Vagina (tissue), 2 donors: ENCODE data around the gene CDK5RAP3. TPM values are rescaled to one million over a fixed set of nuclear protein-coding genes. Genes with fewer than 3 reads are reported as not detected.

ENCODE experiments used
- DNase-seq, 2 donors: peaks; one replicate each; pipeline ENCODE4 v3.0.0-alpha.2; 2017; ENCODE audit errors: extremely low spot score in 2 of 2
- H3K27ac ChIP-seq: fragments of 200-600 bp; sonication (generic); one replicate; pipeline ENCODE4 v1.5.1; 2019
- H3K27me3 ChIP-seq: fragments of 200-600 bp; sonication (generic); one replicate; pipeline ENCODE4 v1.5.1; 2019
- H3K36me3 ChIP-seq, 2 donors: fragments of 200-600 bp; sonication (generic); one replicate each; pipeline ENCODE4 v1.5.1; 2017 to 2019
- H3K4me1 ChIP-seq: fragments of 200-600 bp; sonication (generic); one replicate; pipeline ENCODE4 v1.5.1; 2019
- H3K4me3 ChIP-seq, 2 donors: fragments of 200-600 bp; sonication (generic); 1 replicate in 1 of 2; 2 replicates in 1 of 2; pipeline ENCODE4 v1.5.1; 2016 to 2019
- H3K9me3 ChIP-seq: fragments of 200-600 bp; sonication (generic); one replicate; pipeline ENCODE4 v1.5.1; 2019
- POLR2A ChIP-seq, 2 donors: fragments of 450-650 bp; IDR thresholded peaks; one replicate each; pipeline ENCODE4 v1.6.1; 2017; ENCODE audit warnings: antibody characterized with exemption in 2 of 2, mild to moderate bottlenecking in 2 of 2, moderate library complexity in 2 of 2
- POLR2AphosphoS5 ChIP-seq, 2 donors: sonication (generic); formaldehyde crosslinking; IDR thresholded peaks; one replicate each; pipeline ENCODE4 v1.9.0; 2017; ENCODE audit warnings: antibody characterized with exemption in 2 of 2, mild to moderate bottlenecking in 2 of 2, low read depth in 1 of 2; ENCODE audit not compliant: insufficient read depth in 1 of 2
- intact Hi-C: fragments of 100-400 bp; cut with DNase I; formaldehyde crosslinking; loops from one replicate; pipeline ENCODE4 v1.15.1; 2023
- total RNA-seq: library from RNA; depleted of rRNA; stranded (reverse); fragments of >200 nt; gene quantifications from one replicate; pipeline ENCODE4 v1.2.3, GENCODE V29; 2016
- TF ChIP-seq, protein P1 (sequence below), 3 experiments: fragments of 450-650 bp in 2 of 3; fragments of 200-600 bp in 1 of 3; sonication (generic) in 1 of 3; IDR thresholded peaks; one replicate each; pipeline ENCODE4 v1.5.1; 2017 to 2019; ENCODE audit warnings: antibody characterized with exemption in 3 of 3, mild to moderate bottlenecking in 2 of 3, moderate library complexity in 2 of 3

Gene CDK5RAP3
- total RNA-seq, 1 donor from 2014 or later = 144 TPM

DNA sequence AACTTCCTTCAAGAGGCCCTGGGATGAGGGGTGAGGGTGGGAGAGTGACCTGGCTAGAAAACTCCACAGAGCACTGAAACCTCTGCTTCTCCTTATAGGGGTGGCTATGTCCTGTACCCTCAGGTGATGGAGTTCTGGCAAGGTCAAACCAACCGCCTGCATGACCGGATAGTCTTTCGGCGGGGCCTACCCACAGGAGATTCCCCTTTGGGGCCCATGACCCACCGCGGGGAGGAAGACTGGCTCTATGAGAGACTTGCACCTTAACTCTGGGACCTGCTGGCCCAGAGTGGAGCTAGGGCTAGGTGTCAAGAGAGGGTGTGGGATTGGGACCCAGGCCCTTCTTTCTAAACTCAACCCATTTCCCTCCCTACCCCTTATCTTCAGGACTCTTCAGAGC, 24.4 kb upstream of the CDK5RAP3 start:
- no peak for TF ChIP-seq POLR2A (IDR thresholded peaks at IDR 0.05)
- no peak for TF ChIP-seq POLR2AphosphoS5 (IDR thresholded peaks at IDR 0.05; ENCODE audit: insufficient read depth in 1 of 2, low read depth in 1 of 2)
- TF ChIP-seq, protein P1, sequence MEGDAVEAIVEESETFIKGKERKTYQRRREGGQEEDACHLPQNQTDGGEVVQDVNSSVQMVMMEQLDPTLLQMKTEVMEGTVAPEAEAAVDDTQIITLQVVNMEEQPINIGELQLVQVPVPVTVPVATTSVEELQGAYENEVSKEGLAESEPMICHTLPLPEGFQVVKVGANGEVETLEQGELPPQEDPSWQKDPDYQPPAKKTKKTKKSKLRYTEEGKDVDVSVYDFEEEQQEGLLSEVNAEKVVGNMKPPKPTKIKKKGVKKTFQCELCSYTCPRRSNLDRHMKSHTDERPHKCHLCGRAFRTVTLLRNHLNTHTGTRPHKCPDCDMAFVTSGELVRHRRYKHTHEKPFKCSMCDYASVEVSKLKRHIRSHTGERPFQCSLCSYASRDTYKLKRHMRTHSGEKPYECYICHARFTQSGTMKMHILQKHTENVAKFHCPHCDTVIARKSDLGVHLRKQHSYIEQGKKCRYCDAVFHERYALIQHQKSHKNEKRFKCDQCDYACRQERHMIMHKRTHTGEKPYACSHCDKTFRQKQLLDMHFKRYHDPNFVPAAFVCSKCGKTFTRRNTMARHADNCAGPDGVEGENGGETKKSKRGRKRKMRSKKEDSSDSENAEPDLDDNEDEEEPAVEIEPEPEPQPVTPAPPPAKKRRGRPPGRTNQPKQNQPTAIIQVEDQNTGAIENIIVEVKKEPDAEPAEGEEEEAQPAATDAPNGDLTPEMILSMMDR (IDR thresholded peaks at IDR 0.05) = no peak
- intact Hi-C loops = loop anchor here (10.0 kb wide), 2 partner anchors 52 to 78 kb away; partner anchors contain the start of gene SP2
- peaks cover 27% of the 10 kb centered on the region for H3K4me1 ChIP-seq
- no peak overlapping the region for H3K27ac ChIP-seq
- H3K27me3 ChIP-seq = no peaks in the 10 kb centered on the region
- no peak for DNase-seq
- H3K9me3 ChIP-seq = no peaks in the 10 kb centered on the region
- peaks cover 0 to 10% of the 10 kb centered on the region in 2 donors for H3K36me3 ChIP-seq
- no peak overlapping the region for H3K4me3 ChIP-seq

DNA sequence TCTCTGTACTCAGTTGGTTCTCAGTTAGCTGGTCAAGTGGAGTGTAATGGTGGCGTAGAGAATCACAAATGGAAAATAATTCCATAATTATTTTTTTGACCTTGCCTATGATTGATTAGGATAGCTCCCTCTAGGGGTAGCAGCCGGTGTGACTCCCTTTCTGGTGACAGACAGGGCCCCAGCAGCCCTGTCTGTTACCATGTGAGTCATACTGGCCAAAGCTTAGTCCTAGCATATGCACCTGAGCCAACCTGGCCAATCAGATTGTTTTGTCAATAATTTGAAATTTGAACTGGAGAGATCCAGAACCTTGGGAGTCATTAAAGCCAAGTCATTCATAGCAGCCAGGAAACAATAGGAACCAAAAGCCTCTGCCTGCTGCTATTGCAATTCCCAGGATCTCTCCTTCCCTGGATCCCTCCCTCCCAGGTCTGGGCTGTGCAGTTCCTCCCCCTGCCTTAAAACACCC, 23.9 kb upstream of the CDK5RAP3 start:
- H3K27ac ChIP-seq = no peak overlapping the region
- H3K27me3 ChIP-seq = no peaks in the 10 kb centered on the region
- peaks cover 23% of the 10 kb centered on the region for H3K4me1 ChIP-seq
- TF ChIP-seq POLR2A (IDR thresholded peaks at IDR 0.05) (no peak), POLR2AphosphoS5 (IDR thresholded peaks at IDR 0.05; ENCODE audit: insufficient read depth in 1 of 2, low read depth in 1 of 2) (peak in 1 of 2 donors; percentile 78)
- TF ChIP-seq, protein P1 (IDR thresholded peaks at IDR 0.05) = peak; percentile 8 to 65 (median 32)
- intact Hi-C loops = loop anchor here (10.0 kb wide), 2 partner anchors 52 to 78 kb away; partner anchors contain the start of gene SP2
- H3K9me3 ChIP-seq = no peaks in the 10 kb centered on the region
- H3K4me3 ChIP-seq = no peak overlapping the region
- DNase-seq = no peak
- H3K36me3 ChIP-seq = peaks cover 0 to 10% of the 10 kb centered on the region in 2 donors

DNA sequence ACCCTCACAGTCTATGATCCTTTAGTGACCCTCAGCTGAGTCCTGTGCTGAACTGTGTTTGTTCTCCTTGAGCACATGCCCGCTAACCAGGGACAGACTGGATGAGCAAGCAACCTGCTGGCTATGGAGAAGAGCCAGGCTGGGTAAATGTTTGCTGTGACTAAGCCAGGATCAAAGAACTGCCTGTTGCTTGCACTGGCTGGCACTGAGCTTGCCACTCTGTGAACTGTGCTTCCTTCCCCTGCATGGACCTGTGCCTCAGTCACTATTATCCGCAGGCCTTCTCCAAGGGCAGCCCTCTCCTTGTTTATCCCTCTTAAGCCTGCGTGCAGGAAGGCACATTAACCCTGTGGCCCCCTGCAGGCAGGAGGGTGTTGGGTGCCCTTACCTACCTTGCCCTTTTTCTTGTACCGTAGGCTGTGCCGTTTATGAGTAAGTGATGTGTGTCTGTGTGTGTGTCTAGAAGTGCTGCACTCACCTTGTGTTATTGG, 22.2 kb upstream of the CDK5RAP3 start:
- Histone ChIP-seq H3K9me3 (no peaks in the 10 kb centered on the region), H3K4me3 (no peak overlapping the region), H3K27me3 (no peaks in the 10 kb centered on the region), H3K27ac (no peak overlapping the region), H3K36me3 (peaks cover 0 to 10% of the 10 kb centered on the region in 2 donors), H3K4me1 (peaks cover 15% of the 10 kb centered on the region)
- DNase-seq = no peak
- TF ChIP-seq, protein P1 (IDR thresholded peaks at IDR 0.05) = no peak
- TF ChIP-seq POLR2AphosphoS5 (IDR thresholded peaks at IDR 0.05; ENCODE audit: insufficient read depth in 1 of 2, low read depth in 1 of 2) (no peak), POLR2A (IDR thresholded peaks at IDR 0.05) (no peak)
- intact Hi-C loops = loop anchor here (10.0 kb wide), 2 partner anchors 54 to 76 kb away; partner anchors contain the start of gene SP2

DNA sequence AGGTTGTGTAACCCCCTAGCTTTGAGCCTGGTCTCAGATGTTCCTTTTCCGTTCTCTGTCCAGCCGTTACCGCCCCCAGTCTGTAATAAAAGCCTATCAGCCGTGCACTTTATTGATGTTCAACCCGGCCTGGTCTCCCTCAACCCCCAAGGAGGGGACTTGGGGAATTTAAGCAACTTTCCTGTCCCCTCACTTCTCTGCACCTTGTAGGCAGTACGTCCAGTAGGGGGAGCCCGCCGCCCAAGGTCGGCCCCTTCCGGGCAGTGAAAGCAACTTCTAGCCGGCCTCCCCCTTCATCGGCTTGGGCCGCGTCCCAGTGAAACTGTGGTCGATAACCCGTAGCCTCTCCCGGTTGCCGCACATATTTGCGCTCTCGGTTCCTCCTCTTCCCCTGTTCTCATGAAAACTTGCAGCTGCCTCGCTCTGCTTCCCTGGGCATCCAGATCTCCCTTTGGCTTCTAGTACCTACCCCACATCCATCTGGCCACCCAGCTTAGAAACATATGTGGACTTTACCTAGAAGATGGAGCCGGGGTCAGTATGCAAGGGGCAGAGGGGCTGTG, 21.6 kb upstream of the CDK5RAP3 start:
- Histone ChIP-seq H3K27me3 (no peaks in the 10 kb centered on the region), H3K4me1 (peaks cover 15% of the 10 kb centered on the region), H3K27ac (peak overlapping the region; percentile 64), H3K36me3 (peaks cover 0 to 10% of the 10 kb centered on the region in 2 donors), H3K9me3 (no peaks in the 10 kb centered on the region), H3K4me3 (peak overlapping the region; percentile 25 to 40)
- DNase-seq = no peak
- TF ChIP-seq, protein P1 (IDR thresholded peaks at IDR 0.05) = peak; percentile 81 to 89 (median 84)
- TF ChIP-seq POLR2AphosphoS5 (IDR thresholded peaks at IDR 0.05; ENCODE audit: insufficient read depth in 1 of 2, low read depth in 1 of 2) (peak; percentile 9 to 14), POLR2A (IDR thresholded peaks at IDR 0.05) (no peak)
- intact Hi-C loops = loop anchor here (10.0 kb wide), 2 partner anchors 54 to 76 kb away; partner anchors contain the start of gene SP2

DNA sequence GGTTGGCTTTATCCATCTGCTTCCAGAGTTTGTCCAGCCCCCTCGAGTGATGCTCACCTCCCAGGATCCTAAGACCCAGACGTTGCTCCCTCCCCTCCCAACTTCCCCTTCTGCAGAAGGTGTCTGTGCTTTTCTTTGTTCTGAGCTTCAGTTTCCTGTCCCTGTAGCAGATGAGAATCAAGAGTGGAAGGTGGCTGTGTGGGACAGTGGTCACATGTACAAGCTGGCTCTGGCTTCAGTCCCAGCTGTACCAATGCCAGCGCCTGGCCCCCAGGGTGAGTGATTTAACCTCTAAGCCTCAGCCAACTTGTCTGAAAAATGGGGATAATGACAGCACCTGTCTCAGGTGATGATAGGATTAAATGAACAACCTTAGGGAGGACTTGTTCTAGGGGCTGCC, 21.0 kb upstream of the CDK5RAP3 start:
- no peak for DNase-seq
- Histone ChIP-seq H3K9me3 (no peaks in the 10 kb centered on the region), H3K4me1 (peaks cover 15% of the 10 kb centered on the region), H3K27me3 (no peaks in the 10 kb centered on the region), H3K27ac (peak overlapping the region; percentile 64), H3K4me3 (no peak overlapping the region), H3K36me3 (peaks cover 0 to 9% of the 10 kb centered on the region in 2 donors)
- intact Hi-C loops = loop anchor here (10.0 kb wide), 2 partner anchors 55 to 75 kb away; partner anchors contain the start of gene SP2
- no peak for TF ChIP-seq POLR2A (IDR thresholded peaks at IDR 0.05)
